Measurements from ENCODE around the gene KMT5C. TPM values are rescaled to one million over a fixed set of nuclear protein-coding genes. Genes with fewer than 3 reads are reported as not detected.

KMT5C gene
- polyA plus RNA-seq, 6 donors from 2014 or later: 0.83 to 2.4 (median 1.3) TPM; not detected in 1

DNA sequence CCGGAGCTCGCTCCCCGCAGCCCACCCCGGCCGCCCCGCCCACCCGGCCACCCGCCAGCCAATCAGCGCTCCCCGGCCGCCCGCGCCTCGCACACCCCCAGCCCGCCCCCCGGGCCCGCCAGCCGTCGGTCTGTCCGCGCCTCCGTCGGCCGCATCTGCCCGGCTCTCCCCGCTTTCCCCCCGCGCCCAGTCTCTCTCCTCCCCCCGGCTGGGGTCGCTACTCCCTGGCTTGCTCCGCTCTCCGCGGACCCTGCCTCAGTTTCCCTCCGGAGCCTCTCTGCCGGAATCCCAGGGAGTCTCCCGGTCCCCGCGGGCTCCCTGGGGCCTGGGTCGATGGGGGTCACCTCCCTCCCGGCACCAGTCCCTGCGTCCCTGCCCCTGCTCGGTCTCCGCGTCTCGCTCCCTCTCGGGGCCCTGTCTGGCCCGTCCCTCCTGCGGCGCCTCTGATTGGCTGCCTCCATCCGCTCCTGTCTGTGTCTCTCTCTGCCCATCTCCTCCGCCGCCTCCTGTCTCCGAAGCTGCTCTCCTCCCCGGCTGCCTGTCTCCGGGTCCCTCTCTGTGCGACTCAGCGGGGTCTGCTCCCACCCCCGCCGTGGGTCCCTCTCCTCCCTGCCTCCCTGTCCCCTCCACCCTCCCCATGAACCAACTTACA, 30.1 kb downstream of the KMT5C start:
- H3K27ac Mint-ChIP-seq: peak overlapping the region in 2 of 6 donors; percentile 47 to 88
- peak overlapping the region in 7 of 8 donors; percentile 72 to 88 (median 80) for H3K4me3 Mint-ChIP-seq
- peaks cover 0 to 25% of the 10 kb centered on the region in 2 donors for H3K36me3 Mint-ChIP-seq
- peaks cover 9 to 20% (median 17%) of the 10 kb centered on the region in 3 donors for H3K4me1 Mint-ChIP-seq
- ATAC-seq (ENCODE audit: low read depth in 2 of 2): peak; percentile 48 to 55
- peaks cover 23 to 79% (median 52%) of the 10 kb centered on the region in 3 donors for H3K27me3 Mint-ChIP-seq
- H3K9me3 Mint-ChIP-seq: peaks cover 0 to 6% (median 0%) of the 10 kb centered on the region in 7 donors
- no peak for DNase-seq

DNA sequence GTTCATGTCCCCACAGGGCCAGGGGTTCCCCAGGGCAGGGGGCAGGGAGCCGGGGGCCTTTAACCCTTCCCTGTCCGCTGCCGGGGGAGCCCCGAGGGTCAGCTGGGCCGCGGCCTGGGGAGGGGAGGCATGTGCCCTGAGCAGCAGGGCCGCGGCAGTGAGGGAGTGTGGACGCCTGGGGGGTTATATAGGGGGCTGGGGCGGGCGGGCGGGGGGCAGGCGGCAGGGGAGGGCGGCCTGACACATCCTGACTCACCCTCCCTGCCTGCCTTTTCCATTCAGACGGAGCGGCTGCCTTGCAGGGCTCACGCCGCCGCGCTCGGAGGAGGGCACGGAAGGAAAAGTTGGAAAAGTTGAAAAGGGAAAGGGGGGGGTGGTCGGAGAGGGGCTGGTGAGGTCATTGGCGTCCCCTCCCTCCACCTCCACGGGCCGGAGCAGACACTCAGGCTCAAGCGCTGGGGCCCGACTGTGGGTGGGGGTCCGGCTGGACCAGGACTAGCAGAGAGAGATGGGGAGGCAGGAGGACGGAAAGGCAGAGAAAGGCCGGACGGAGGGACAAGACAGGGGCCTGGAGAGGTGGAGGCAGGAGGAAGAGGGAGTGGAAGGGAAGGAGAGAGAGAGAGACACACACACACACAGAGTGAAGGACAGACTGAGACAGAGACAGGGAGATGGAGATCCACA, 30.8 kb downstream of the KMT5C start, which contains the start of gene IL11:
Gene IL11 (minus strand): TSS at position 159 of the 684 bp plus-strand sequence. CDS start 153 bp downstream, at position 6.
- Mint-ChIP-seq H3K9me3 (peaks cover 0 to 6% (median 0%) of the 10 kb centered on the region in 7 donors), H3K36me3 (peaks cover 0 to 25% of the 10 kb centered on the region in 2 donors), H3K4me1 (peaks cover 9 to 20% (median 17%) of the 10 kb centered on the region in 3 donors), H3K27me3 (peaks cover 23 to 80% (median 52%) of the 10 kb centered on the region in 3 donors), H3K27ac (peak within 1 kb of the TSS in 2 of 6 donors; percentile 47 to 88), H3K4me3 (peak within 1 kb of the TSS; percentile 33 to 88 (median 80))
- no peak for ATAC-seq (ENCODE audit: low read depth in 2 of 2)
- no peak for DNase-seq

DNA sequence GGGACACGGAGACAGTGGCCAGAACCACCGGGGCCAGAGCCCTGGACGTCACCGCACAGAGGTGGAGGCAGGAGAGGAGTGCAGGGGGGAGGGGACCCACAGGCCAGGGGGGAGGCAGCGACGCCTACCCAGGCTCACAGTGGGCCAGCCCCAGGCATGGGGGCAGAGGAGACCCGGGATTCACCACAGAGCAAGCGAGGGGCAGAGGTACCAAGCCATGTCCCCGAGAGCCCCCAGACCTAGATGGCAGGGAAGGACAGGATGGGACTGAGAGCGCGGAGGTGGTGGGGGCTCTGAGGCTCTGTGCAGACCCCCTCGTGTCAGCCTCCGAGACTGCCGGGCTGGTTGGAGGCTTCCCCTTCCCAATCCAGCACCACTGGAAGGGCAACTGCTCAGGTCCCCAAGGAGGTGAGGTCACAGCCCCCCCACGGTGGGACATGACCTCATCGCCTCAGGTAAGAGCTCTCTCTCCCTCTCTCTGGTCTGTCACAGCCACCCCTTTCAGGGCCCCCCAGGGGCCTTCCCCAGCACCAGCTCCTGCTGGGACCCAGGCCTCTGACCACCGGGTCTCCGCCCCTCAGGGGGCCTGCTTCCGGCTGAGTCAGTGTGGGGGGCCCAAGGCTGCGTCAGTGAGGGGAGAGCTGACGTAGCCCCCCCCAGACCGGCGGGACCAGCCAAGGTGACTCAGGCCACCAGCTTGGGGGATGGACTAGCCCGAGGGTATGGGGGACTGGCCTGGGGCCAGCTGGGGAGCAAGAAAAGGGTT, 32.8 kb downstream of the KMT5C start:
- H3K27ac Mint-ChIP-seq: no peak overlapping the region
- peaks cover 0 to 25% of the 10 kb centered on the region in 2 donors for H3K36me3 Mint-ChIP-seq
- no peak for DNase-seq
- peaks cover 9 to 24% (median 23%) of the 10 kb centered on the region in 3 donors for H3K4me1 Mint-ChIP-seq
- peaks cover 0 to 6% (median 0%) of the 10 kb centered on the region in 7 donors for H3K9me3 Mint-ChIP-seq
- peak overlapping the region in 1 of 8 donors; percentile 44 for H3K4me3 Mint-ChIP-seq
- ATAC-seq (ENCODE audit: low read depth in 2 of 2): no peak
- peaks cover 19 to 77% (median 51%) of the 10 kb centered on the region in 3 donors for H3K27me3 Mint-ChIP-seq

DNA sequence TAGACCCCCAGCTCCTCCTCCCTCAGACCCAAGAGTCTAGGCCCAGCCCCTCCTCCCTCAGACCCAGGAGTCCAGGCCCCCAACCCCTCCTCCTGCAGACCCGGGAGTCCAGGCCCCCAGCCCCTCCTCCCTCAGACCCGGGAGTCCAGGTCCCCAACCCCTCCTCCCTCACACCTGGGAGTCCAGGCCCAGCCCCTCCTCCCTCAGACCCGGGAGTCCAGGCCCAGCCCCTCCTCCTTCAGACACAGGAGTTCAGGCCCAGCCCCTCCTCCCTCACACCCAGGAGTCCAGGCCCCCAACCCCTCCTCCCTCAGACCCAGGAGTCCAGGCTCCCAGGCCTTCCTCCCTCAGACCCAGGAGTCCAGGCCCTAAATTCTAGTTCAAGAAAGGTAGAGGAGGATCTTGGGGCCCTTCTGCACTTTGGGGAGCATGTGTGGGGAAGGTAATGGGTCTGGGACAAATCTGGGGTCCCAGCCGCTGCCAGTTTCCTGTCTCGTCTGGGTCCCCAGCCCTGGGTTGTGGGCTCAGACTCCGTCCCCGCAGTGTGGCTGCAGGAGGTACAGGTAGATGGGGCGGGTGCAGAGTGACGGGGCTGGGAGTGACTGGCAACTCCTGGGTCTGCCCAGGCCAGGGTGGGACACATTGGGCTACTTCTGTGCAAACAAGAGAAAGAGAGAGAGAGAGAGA, 33.8 kb downstream of the KMT5C start:
- Mint-ChIP-seq H3K27ac (no peak overlapping the region), H3K4me1 (peaks cover 9 to 24% (median 23%) of the 10 kb centered on the region in 3 donors), H3K27me3 (peaks cover 19 to 67% (median 51%) of the 10 kb centered on the region in 3 donors), H3K36me3 (peaks cover 0 to 25% of the 10 kb centered on the region in 2 donors), H3K9me3 (peaks cover 0 to 6% (median 0%) of the 10 kb centered on the region in 7 donors), H3K4me3 (peak overlapping the region in 2 of 8 donors; percentile 22 to 42)
- no peak for ATAC-seq (ENCODE audit: low read depth in 2 of 2)
- no peak for DNase-seq

DNA sequence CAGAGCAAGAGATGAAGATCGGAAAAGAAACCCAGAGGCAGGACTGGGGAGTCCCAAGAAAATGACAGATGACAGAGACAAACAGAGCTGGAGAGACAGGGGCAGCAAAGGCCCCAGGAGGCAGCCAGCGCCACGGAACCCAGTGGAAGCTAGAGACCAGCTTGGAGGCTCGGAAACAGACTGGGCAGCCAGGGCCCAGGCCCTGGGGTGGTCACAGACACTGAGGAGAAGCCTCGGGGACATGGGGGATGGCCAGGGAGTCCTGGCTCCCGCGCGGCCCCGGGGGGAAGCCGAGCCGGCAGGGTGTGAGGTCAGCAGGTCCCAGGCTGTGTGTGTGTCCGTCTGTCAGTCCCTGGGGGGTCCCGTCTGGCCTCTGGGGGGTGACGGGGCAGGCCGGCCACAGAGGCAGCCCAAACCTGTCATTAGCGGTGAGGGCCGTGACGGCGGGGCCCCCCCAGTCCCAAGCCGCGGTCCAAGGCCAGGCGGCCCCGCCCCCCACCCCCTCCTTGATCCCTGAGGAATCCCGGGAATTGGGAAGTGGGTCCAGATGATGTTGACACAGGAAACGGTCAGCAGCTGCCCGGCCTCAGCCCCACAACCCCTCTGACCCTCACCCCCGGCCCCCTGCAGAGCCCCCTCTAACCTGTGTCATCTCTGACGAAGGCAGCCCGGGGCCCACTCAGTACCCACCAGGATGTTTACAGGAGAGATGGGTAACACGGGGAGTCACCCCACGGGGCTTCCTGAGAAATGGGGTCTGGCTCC, 34.5 kb downstream of the KMT5C start:
- Mint-ChIP-seq H3K4me1 (peaks cover 9 to 24% (median 23%) of the 10 kb centered on the region in 3 donors), H3K27me3 (peaks cover 19 to 62% (median 51%) of the 10 kb centered on the region in 3 donors), H3K27ac (no peak overlapping the region), H3K36me3 (peaks cover 0 to 25% of the 10 kb centered on the region in 2 donors), H3K4me3 (peak overlapping the region in 1 of 8 donors; percentile 42), H3K9me3 (peaks cover 0 to 6% (median 0%) of the 10 kb centered on the region in 7 donors)
- ATAC-seq (ENCODE audit: low read depth in 2 of 2) (no peak), DNase-seq (no peak)

DNA sequence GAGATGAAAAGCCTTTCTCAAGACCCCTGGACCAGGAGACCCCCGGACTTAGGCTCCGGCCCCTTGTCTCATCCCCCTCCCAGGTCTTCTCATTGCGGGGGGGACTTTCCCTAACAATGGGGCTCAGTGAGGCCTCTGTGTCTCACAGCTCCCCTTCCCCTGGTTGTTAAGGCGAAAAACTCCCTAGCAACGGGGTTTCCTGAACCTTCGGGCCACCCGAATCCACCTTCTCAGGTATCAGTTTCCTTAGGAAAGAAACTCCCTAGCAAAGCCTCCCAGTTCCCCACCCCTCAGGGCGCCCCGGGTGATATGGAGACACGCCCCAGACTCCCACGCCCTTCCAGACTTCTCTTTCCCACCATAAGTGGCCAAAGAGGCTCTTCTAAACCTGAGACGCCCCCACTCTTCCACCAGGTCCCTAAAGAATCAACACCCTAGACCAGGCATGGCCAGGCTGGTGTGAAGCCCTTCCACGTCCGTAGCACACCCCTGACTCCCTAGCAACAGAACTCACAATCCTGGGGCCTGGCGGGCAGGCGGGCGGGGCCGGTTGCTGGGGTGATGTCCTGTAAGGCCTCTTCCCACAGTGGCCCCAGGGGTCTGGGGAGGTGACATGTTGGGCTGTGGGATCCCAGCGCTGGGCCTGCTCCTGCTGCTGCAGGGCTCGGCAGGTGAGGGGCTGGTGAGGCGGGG, 36.7 kb downstream of the KMT5C start, which contains the start of gene TMEM190:
Gene TMEM190 (plus strand): TSS at position 586 of the 693 bp plus-strand sequence. CDS start 28 bp downstream, at position 614.
- Mint-ChIP-seq H3K36me3 (peaks cover 0 to 7% of the 10 kb centered on the region in 2 donors), H3K27me3 (peaks cover 11 to 44% (median 32%) of the 10 kb centered on the region in 3 donors), H3K4me3 (no peak within 1 kb of the TSS), H3K27ac (no peak within 1 kb of the TSS), H3K4me1 (peaks cover 3 to 18% (median 13%) of the 10 kb centered on the region in 3 donors), H3K9me3 (no peaks in the 10 kb centered on the region)
- ATAC-seq (ENCODE audit: low read depth in 2 of 2) (no peak), DNase-seq (no peak)

DNA sequence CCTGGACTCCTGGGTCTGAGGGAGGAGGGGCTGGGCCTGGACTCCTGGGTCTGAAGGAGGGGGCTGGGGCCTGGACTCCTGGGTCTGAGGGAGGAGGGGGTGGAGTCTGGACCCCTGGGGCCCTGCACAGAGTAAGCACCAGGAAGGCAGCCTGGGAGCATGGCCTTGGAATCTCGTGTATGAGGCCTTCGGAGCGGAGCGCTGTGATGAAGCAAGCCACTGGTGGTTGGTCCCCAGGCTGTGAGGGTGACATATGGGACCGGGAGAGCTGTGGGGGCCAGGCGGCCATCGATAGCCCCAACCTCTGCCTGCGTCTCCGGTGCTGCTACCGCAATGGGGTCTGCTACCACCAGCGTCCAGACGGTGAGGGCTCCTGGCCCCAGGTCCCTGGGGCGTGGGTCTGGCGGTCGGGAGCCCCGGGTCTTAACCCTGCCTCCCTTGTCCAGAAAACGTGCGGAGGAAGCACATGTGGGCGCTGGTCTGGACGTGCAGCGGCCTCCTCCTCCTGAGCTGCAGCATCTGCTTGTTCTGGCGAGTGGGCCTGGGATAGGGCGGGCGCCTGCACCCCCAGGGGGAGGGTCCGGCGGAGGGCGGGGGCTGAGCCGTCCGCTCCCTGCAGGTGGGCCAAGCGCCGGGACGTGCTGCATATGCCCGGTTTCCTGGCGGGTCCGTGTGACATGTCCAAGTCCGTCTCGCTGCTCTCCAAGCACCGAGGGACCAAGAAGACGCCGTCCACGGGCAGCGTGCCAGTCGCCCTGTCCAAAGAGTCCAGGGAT, 37.9 kb downstream of the KMT5C start:
- H3K9me3 Mint-ChIP-seq: peaks cover 0 to 4% (median 0%) of the 10 kb centered on the region in 7 donors
- H3K27me3 Mint-ChIP-seq: peaks cover 6 to 33% (median 21%) of the 10 kb centered on the region in 3 donors
- H3K4me1 Mint-ChIP-seq: peaks cover 10 to 24% (median 17%) of the 10 kb centered on the region in 3 donors
- ATAC-seq (ENCODE audit: low read depth in 2 of 2) (no peak), DNase-seq (no peak)
- H3K4me3 Mint-ChIP-seq: no peak overlapping the region
- peaks cover 0 to 7% of the 10 kb centered on the region in 2 donors for H3K36me3 Mint-ChIP-seq
- no peak overlapping the region for H3K27ac Mint-ChIP-seq

DNA sequence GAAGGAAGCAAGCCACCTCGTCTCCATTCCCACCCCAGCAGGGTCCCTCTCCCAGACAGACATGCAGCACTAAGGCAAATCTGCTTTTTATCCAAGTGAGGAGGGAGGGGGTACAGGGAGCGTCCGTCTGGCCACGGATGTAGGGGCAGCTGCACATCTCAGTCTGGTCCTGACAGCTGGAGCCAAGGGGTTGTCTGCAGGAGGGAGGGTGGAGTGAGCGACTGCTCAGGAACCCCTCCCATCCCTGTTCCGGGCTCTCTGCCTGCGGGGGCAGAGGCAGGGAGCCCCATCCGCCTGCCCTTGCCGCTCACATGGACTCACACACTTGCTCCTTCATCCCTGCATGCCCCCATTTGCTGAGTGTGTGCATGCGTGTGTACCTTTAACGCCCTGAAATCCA, 39.5 kb downstream of the KMT5C start:
- no peak for DNase-seq
- peaks cover 0 to 4% (median 0%) of the 10 kb centered on the region in 7 donors for H3K9me3 Mint-ChIP-seq
- peaks cover 0 to 19% (median 10%) of the 10 kb centered on the region in 3 donors for H3K27me3 Mint-ChIP-seq
- H3K4me3 Mint-ChIP-seq: no peak overlapping the region
- no peaks in the 10 kb centered on the region for H3K36me3 Mint-ChIP-seq
- H3K27ac Mint-ChIP-seq: no peak overlapping the region
- peaks cover 12 to 20% (median 19%) of the 10 kb centered on the region in 3 donors for H3K4me1 Mint-ChIP-seq
- no peak for ATAC-seq (ENCODE audit: low read depth in 2 of 2)

DNA sequence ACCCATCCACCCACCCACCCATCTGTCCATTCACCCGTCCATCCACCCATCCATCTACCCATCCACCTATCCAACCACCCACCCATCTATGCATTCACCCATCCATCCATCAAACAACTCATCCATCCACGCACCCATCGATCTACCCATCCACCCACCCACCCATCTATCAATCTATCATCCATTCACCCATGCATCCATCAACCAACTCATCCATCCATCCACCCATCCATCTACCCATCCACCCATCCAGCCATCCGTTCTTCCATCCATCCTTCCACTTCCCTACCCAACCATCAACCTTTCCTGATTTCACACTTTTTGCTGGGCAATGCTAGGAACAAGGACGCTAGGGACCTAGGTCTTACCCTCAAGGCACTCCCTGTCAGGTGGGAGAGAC, 42.3 kb downstream of the KMT5C start:
- H3K27me3 Mint-ChIP-seq: no peaks in the 10 kb centered on the region
- H3K4me1 Mint-ChIP-seq: peaks cover 28 to 43% (median 42%) of the 10 kb centered on the region in 3 donors
- peaks cover 0 to 5% (median 0%) of the 10 kb centered on the region in 7 donors for H3K9me3 Mint-ChIP-seq
- H3K4me3 Mint-ChIP-seq: peak overlapping the region in 6 of 8 donors; percentile 48 to 100 (median 76)
- no peak overlapping the region for H3K27ac Mint-ChIP-seq
- peaks cover 0 to 4% of the 10 kb centered on the region in 2 donors for H3K36me3 Mint-ChIP-seq
- DNase-seq: no peak
- ATAC-seq (ENCODE audit: low read depth in 2 of 2): no peak

DNA sequence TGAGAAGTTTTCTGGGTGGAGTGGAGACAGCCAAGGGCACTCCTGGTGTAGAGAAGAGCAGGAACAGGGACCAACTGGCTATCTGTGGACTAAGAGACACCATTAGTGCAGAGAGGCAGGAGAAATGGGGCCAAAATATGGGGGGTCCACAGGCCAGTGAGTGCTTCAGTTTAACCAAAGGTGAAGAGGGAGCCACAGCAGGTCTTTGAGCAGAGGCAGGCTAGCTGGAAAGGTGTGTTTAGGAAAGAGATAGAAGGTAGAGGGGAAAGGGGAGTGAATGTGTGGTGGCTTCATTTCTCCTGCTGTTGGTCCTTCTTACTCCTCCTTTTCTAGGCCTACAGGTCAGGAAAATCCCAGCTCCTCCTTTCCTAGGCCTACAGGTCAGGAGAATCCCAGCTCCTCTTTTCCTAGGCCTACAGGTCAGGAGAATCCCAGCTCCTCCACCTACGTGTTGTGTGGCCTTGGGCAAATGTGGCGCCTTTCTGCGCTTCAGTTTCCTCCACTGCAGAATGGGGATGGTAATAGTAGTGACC, 42.9 kb downstream of the KMT5C start:
- no peak for DNase-seq
- no peaks in the 10 kb centered on the region for H3K27me3 Mint-ChIP-seq
- H3K36me3 Mint-ChIP-seq: peaks cover 0 to 4% of the 10 kb centered on the region in 2 donors
- peak overlapping the region in 1 of 6 donors; percentile 87 for H3K27ac Mint-ChIP-seq
- H3K4me1 Mint-ChIP-seq: peaks cover 28 to 48% (median 46%) of the 10 kb centered on the region in 3 donors
- peaks cover 0 to 5% (median 0%) of the 10 kb centered on the region in 7 donors for H3K9me3 Mint-ChIP-seq
- ATAC-seq (ENCODE audit: low read depth in 2 of 2): no peak
- peak overlapping the region; percentile 85 to 100 (median 88) for H3K4me3 Mint-ChIP-seq

All from naive B cell (primary cell).